Subcutaneous adipose tissue (tissue), 4 donors: Measurements from ENCODE around the gene TNFRSF8. TPM values are rescaled to one million over a fixed set of nuclear protein-coding genes. Genes with fewer than 3 reads are reported as not detected.

ENCODE experiments used
- CTCF ChIP-seq: fragments of 450-650 bp; IDR thresholded peaks from one replicate; pipeline ENCODE4 v1.5.1; 2016; ENCODE audit warnings: low read depth, mild to moderate bottlenecking, control low read depth, antibody characterized with exemption, moderate library complexity
- total RNA-seq, 4 donors: library from RNA; depleted of rRNA; stranded (reverse); fragments of >200 nt; gene quantifications; one replicate each; pipeline ENCODE4 v1.1.0, GENCODE V29; 2016

TNFRSF8 gene
- total RNA-seq, 4 donors from 2014 or later = 1.5 to 7.2 (median 2.9) TPM

- no peak for TF ChIP-seq CTCF
Observed at GRCh38 chr1:12085643-12086260, 22.6 kb downstream of the TNFRSF8 start.

DNA sequence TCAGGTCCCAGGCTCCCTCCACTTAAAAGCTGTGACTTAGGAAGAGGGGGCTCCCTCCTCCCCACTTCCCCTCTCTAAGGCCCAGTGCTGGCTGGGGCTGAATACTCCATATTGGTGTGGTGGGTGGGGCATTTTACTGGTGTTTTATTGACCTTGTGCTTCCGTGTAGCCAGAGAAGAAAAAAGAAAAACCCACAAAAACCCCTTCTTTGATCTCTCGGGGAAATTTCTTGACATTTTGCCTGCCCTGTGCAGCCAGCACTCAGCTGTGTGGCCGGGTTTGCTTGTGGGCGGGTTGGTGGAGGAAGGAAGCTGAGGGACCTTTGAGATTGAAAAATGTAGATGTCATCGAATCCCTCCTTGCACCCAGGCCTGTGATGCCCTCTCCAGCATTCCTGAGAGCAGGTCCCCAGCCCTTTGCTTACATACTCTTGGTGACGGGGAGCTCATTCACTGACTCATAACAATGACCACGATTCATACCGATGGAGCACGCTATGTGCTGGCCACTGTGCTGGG lies 24.8 kb downstream of the TNFRSF8 start:
- TF ChIP-seq CTCF = no peak

- no peak for TF ChIP-seq CTCF
Observed at GRCh38 chr1:12088607-12089006, 25.5 kb downstream of the TNFRSF8 start.

GRCh38 chr1:12090326-12090725 lies 27.2 kb downstream of the TNFRSF8 start:
- TF ChIP-seq CTCF = no peak

DNA sequence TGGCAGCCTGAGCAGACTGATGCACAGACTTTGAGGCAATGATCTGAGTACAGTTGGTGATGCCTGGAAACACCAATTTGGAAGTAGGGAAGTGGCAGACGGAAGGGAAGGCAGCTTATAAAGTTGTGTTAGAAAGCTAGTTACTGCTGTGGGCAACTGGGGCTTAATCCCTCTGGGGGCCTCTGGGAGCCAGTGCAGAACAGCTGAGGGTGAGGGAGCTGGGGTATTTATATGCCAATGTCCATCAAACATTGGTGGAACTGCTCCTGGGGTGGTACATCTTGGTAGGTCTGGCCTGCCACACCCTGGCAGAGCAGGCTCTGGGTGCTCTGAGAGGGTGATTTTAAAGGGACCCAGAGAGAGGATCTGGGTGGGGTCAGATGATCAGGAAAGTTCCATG lies 28.1 kb downstream of the TNFRSF8 start:
- no peak for TF ChIP-seq CTCF

DNA sequence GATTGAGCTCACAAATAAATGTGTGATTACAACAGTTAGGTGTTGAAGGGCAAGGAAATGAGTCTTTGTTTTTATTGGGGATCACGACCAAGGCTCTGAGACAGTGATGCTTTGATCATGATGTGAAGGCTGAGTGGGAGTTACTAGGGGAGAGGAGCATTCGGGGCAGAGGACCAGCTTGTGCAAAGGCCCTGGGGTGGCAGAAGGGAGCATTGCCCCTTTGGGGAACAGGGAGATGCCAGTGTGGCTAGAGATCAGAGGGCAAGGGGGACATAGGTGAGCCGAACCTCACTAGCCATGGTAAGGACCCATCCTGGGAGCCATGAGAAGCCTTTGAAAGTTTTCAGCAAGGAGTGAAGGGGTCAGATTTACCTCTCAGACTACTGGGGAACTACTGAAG lies 31.1 kb downstream of the TNFRSF8 start:
- TF ChIP-seq CTCF = no peak

DNA sequence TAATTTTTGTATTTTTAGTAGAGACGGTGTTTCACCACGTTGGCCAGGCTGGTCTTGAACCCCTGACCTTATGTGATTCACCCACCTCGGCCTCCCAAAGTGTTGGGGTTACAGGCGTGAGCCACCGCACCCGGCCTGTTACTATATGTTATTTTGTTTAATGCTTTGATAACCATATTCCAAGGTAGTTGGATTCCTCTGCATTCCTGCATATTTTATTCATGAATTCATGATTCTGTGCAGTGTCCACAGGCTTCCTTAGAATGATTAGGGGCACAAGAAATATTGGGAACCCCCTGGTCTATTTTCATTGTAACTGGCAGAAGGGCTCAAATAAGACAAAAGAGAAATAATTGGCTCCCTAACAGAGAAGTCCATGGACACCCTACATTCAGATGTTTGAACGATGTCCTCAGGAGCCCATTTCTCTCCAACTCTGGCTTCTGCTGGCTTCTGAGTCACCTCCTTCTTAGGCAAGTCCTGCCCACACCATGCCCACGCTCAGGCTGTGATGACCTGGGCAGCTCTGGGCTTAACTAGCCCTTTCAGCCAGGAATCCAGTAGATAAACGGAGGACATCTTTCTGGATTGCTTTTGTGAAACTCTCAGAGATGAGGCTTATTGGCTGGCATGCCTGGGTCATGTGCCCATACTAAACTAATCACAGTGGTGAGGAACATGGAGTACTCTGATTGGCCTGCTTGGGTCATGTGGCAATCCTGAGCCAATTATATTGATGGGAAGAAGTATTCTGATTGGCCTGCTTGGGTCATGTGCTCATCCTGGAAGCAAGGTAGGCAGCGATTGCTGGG lies 32.6 kb downstream of the TNFRSF8 start:
- no peak for TF ChIP-seq CTCF
